Erythroblast (primary cell): ENCODE results near the gene RUVBL1.

Source experiments
- DNase-seq, 2 experiments: peaks; one replicate each; lab custom pipeline; 2025; lab: John Stamatoyannopoulos, UW
- GATA1 ChIP-seq: IDR thresholded peaks from 2 replicates; pipeline ENCODE4 v1.6.1; 2011; ENCODE audit warnings: low read depth, mild to moderate bottlenecking, control low read depth, low read length, moderate library complexity
- POLR2A ChIP-seq: IDR thresholded peaks from 2 replicates; pipeline ENCODE4 v1.6.1; 2011; ENCODE audit warnings: mild to moderate bottlenecking, low read length

RUVBL1 gene

DNA sequence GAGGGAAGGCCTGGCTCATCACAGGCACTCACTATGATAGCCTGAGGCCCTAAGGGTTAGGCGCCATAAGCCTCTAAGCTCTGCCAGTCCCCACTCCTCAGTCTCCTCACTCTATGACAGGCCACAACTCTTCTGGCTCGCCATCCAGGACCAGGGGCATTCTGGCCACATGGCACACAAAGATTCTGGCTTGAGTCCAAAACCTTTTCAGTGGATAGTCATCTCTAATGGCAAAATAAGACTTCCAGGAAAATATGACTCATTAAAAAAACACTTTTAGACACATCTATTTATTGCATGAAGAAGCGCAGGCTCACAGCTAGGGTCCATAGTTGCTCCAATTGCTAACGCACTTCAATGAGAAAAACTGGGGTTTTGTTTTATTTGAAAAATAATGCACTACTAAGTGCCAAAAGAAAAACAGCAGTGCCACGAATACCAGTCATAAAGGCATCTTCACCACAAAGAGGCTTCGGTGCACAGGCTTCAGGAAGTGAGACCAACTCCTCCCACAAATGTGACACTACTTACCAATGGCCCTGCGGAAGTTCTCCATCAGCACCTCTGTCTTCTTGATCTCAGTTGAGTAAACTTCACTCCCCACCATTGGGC is 11.1 kb downstream of the RUVBL1 start:
- peak; percentile 33 to 59 for DNase-seq
- TF ChIP-seq GATA1, result no peak

DNA sequence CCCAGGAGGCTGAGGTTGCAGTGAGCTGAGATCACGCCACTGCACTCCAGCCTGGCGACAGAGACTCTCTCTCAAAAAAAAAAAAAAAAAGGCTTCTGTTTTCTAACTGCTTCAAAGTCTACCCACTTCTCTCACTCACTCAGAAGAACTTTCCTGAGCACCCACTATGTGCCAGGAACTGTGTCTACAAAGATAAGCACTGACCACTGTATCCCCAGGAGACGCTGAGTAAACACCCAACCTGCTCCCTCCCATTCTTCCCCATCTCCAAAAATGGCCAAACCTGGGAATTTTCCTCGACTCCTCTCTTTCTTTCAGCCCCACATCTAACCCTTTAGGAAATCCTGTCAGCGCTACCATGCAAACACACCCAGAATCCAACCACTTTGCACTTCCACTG is 12.5 kb downstream of the RUVBL1 start:
- DNase-seq, result no peak
- no peak for TF ChIP-seq GATA1
- TF ChIP-seq POLR2A, result no peak

DNA sequence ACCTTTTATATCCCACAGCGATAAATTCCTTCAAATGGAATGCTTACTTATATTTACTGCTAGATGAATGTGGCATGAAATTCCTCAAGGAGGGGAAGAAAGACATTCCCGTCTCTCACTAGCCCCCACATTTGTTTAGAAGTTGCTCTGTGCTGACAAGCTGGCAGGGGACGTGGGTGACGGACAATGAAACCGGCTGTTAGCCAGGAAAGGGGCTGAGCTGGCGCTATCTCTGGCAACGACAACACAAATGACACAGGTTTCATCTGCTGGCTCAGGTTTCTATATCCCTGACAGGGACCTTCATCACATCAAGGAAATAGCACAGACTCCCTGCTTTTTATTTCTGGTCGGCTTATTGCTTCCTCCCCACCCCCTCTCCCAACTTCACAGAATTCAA is 15.8 kb downstream of the RUVBL1 start:
- TF ChIP-seq POLR2A (no peak), GATA1 (no peak)
- no peak for DNase-seq

- no peak for DNase-seq
- TF ChIP-seq POLR2A (no peak), GATA1 (no peak)
These were observed 20.4 kb downstream of the RUVBL1 start for GRCh38 chr3:128103136-128103676.

DNA sequence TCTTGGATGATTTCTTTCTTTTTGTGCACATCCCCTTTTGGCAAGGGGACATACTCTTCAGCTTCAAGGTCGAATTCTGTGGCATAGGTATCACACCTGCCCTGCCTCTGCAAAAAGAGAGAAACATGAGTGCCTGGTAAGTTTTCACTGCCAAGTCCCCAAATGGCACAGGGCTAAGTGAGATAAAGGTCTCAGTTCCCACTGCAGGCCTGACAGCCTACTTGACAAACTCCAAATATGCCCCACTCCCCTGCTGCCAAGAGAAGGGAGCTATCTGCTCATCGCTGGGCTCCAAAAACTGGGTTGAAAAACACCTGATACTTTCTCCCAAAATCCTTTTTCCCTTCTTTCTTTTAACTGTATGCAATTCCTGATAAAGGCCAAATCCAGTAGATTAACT is 23.0 kb downstream of the RUVBL1 start:
- no peak for DNase-seq
- TF ChIP-seq GATA1 (no peak), POLR2A (no peak)

GRCh38 chr3:128100161-128100560 is 23.5 kb downstream of the RUVBL1 start:
- no peak for DNase-seq
- no peak for TF ChIP-seq GATA1
- no peak for TF ChIP-seq POLR2A

DNA sequence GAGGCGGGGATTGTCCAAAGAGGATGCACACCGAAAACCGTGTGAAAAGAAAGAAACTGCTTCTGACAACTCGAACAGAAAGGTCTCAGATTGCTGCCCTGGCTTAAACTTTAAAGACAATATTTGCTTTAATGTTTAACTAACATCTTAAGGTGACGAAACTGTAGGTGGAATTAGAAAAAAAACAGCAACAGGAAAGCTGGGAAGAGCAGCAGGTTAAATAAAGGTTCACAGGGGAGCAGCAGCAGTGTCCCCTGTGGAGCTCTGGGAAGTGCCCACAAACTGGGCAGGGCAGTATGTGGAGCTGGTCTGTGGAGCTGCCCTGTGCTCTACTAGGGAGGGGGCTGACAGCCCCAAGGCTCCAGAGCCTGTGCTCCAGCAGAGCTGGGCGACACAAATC is 25.4 kb downstream of the RUVBL1 start:
- no peak for TF ChIP-seq GATA1
- no peak for TF ChIP-seq POLR2A
- DNase-seq, result no peak

DNA sequence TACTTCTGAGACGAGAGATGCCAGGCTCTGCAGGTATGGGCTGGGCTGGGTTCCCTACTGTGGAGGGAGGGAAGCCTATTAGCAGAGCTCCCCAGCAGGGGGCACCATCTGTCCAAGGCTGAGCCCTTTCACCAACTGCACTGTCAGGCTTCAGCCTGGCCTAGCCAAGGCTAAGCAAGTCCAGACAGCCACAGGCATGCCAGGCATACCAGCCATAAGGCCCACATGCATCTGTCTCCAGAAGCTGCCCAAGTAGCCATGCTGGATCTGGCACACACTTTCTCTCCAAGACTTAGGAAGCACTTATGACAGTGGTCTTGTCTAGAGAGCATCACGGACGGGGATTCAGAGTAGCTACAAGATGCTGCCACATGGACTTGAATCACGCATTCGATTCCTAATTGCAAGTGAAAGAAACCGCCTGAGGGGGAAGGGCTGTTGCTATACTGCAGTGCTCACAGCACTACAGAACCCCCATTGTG is 28.3 kb downstream of the RUVBL1 start:
- no peak for TF ChIP-seq GATA1
- no peak for TF ChIP-seq POLR2A

DNA sequence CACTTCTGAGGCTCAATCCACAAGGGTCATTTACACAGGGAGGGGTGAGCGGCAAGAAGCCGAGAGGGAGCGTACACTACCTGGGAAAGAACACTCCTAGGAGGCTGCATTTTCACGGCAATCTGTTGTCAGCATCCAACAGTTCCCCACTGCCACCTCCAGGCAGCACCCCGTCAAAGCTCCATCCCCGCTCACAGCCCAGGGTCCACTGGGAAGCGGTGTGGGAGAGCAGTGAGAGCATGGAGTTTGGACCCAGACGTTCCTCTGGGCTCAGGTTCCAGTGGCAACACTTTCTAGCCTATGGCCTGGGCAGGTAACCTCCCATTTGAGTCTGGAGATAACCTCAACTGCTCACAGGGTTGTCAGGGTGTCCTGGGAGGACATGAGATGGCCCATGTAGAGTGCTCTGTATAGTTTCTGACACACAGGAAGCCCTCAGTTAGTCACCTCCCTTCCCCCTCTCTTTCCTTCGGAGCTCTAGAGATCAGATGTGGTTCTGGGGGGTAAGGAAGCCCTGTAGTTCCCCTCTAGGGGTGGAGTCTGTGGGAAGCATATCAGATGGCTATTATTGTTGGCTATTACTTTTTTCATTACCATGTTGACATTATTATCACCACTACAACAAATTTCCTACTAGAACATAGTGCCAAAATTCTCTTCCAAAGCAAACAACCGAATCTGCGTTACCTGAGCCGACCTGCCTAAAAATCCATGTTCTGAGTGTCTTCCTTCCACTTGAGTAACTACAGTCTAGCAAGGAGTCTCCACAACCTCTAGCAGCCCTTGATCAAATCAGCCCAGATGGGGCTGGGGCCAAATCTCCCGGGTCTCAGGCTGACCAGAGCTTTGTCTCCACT is 29.1 kb downstream of the RUVBL1 start:
- DNase-seq, result no peak
- TF ChIP-seq POLR2A (no peak), GATA1 (no peak)

More for the DNA sequence above, 28.3 kb downstream of the RUVBL1 start:
- DNase-seq, result peak; percentile 81 to 90

- TF ChIP-seq POLR2A, result no peak
- DNase-seq, result no peak
These were observed 32.0 kb downstream of the RUVBL1 start for GRCh38 chr3:128091586-128091985.

GRCh38 chr3:128089135-128089534 is 34.5 kb downstream of the RUVBL1 start:
- peak in 1 of 2 experiments; percentile 16 for DNase-seq
- TF ChIP-seq POLR2A (no peak), GATA1 (no peak)

- TF ChIP-seq POLR2A (no peak), GATA1 (no peak)
- DNase-seq, result no peak
These were observed 39.0 kb downstream of the RUVBL1 start for GRCh38 chr3:128084675-128085021.

- no peak for DNase-seq
- TF ChIP-seq POLR2A (no peak), GATA1 (no peak)
These were observed 39.5 kb downstream of the RUVBL1 start for GRCh38 chr3:128083980-128084674.

GRCh38 chr3:128083396-128083795 is 40.2 kb downstream of the RUVBL1 start:
- no peak for TF ChIP-seq POLR2A
- TF ChIP-seq GATA1, result no peak
- DNase-seq, result no peak
